ENCODE data around the gene LHFPL3. TPM values are rescaled to one million over a fixed set of nuclear protein-coding genes. Genes with fewer than 3 reads are reported as not detected.

Gene LHFPL3
- total RNA-seq, 4 donors from 2014 or later: not detected

DNA sequence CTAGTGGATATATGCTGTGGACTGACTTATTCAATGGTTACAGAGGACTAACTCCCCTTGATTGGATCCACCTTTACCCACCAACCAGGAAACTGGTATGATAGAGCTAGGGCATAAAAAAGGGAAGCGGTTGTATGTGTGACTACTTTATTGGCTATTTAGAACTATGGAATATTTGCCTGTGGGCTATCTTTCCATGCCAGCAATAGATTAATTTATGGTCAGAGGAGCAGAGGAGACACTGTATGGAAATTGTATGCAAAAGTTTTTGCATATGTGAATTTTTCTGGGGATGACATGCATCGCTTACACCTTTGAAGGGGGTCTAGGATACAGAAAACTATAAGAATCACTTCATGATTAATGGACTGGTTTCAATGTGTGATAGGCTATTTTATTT is 105.7 kb downstream of the LHFPL3 start:
- H3K27ac ChIP-seq: no peak overlapping the region
- H3K4me3 ChIP-seq: no peak overlapping the region
- H3K9me3 ChIP-seq: no peaks in the 10 kb centered on the region
- H3K4me1 ChIP-seq: no peaks in the 10 kb centered on the region
- intact Hi-C loops (cut with DNase I): no loop called here
- TF ChIP-seq, protein P1, sequence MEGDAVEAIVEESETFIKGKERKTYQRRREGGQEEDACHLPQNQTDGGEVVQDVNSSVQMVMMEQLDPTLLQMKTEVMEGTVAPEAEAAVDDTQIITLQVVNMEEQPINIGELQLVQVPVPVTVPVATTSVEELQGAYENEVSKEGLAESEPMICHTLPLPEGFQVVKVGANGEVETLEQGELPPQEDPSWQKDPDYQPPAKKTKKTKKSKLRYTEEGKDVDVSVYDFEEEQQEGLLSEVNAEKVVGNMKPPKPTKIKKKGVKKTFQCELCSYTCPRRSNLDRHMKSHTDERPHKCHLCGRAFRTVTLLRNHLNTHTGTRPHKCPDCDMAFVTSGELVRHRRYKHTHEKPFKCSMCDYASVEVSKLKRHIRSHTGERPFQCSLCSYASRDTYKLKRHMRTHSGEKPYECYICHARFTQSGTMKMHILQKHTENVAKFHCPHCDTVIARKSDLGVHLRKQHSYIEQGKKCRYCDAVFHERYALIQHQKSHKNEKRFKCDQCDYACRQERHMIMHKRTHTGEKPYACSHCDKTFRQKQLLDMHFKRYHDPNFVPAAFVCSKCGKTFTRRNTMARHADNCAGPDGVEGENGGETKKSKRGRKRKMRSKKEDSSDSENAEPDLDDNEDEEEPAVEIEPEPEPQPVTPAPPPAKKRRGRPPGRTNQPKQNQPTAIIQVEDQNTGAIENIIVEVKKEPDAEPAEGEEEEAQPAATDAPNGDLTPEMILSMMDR (IDR thresholded peaks at IDR 0.05): no peak
- TF ChIP-seq POLR2A (IDR thresholded peaks at IDR 0.05): no peak
- WGBS, 2 donors: 94 to 95% methylated on average over 2 of the region's 2 CpGs
- DNase-seq: no peak
- no peaks in the 10 kb centered on the region for H3K27me3 ChIP-seq
- H3K36me3 ChIP-seq: no peaks in the 10 kb centered on the region

DNA sequence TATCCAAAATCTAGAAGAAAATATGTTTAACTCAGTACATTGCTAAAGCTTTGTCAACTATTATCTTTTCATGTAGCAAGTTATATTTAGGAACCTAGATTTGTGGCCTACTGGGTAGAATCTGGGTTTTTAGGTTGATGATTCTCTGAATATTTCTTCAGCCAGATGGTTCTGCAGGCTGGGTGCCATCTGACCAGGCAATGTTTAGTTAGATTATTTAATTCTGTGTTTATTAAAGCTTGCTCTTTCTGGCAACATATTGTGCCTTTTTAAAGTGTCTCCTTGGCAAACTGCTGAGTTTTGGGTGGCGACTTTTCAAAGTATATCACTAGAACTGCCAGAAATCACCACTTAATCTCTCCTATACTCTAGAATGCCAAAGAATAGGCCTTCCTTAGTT is 114.1 kb downstream of the LHFPL3 start:
- no peak for TF ChIP-seq POLR2A (IDR thresholded peaks at IDR 0.05)
- TF ChIP-seq, protein P1 (IDR thresholded peaks at IDR 0.05): no peak
- Histone ChIP-seq H3K27ac (no peak overlapping the region), H3K9me3 (no peaks in the 10 kb centered on the region), H3K27me3 (no peaks in the 10 kb centered on the region), H3K36me3 (no peaks in the 10 kb centered on the region), H3K4me1 (no peaks in the 10 kb centered on the region), H3K4me3 (no peak overlapping the region)
- intact Hi-C loops (cut with DNase I): no loop called here
- 21 to 28% methylated on average over 1 of the region's 1 CpG for WGBS, 2 donors
- DNase-seq: no peak

DNA sequence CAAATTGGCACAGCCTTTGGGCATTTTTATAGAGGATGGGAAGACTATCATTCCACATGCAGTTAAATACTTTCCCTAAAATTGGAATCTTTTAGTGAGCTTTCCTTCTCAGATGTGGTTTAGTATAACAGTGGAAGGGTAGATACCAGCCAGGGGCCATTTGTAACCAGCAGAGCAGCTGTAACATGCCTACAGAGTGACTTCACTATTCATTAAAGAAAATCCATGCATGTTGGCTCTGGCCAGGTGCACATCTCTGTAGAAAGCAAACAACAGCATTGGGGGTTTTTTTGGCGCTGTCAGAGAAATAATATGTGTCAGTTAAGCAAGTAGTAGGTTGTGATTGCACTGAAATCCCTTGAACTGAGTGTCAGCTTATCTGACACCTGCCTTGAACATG is 115.6 kb downstream of the LHFPL3 start:
- Histone ChIP-seq H3K27ac (no peak overlapping the region), H3K9me3 (no peaks in the 10 kb centered on the region), H3K36me3 (no peaks in the 10 kb centered on the region), H3K4me1 (no peaks in the 10 kb centered on the region), H3K4me3 (no peak overlapping the region), H3K27me3 (no peaks in the 10 kb centered on the region)
- TF ChIP-seq POLR2A (IDR thresholded peaks at IDR 0.05): no peak
- TF ChIP-seq, protein P1 (IDR thresholded peaks at IDR 0.05): no peak
- intact Hi-C loops (cut with DNase I): no loop called here
- WGBS, 2 donors: 17 to 30% methylated on average over 1 of the region's 1 CpG
- no peak for DNase-seq

DNA sequence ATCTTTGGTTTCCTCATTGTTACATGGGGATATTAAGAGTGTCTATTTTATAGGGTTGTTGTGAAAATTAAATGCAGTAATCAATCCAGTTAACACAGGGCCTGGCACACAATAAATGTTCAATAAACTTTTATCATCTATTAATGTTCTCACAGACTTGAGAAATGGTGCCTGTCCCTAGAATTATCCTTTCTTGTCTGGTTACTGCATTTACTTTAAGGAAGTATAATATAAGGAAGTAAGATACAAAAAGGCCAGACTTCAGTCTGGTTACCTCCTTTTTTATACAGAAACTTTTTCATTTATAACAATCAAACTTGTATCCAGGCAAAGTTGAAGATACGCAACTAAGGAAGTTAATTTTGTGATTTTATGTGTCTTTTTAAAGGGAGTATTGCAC is 117.0 kb downstream of the LHFPL3 start:
- H3K36me3 ChIP-seq: no peaks in the 10 kb centered on the region
- WGBS, 2 donors: 89% methylated on average over 1 of the region's 1 CpG
- H3K4me3 ChIP-seq: no peak overlapping the region
- no peak for DNase-seq
- no peak for TF ChIP-seq POLR2A (IDR thresholded peaks at IDR 0.05)
- no peak overlapping the region for H3K27ac ChIP-seq
- no peaks in the 10 kb centered on the region for H3K27me3 ChIP-seq
- intact Hi-C loops (cut with DNase I): no loop called here
- no peaks in the 10 kb centered on the region for H3K9me3 ChIP-seq
- no peaks in the 10 kb centered on the region for H3K4me1 ChIP-seq

DNA sequence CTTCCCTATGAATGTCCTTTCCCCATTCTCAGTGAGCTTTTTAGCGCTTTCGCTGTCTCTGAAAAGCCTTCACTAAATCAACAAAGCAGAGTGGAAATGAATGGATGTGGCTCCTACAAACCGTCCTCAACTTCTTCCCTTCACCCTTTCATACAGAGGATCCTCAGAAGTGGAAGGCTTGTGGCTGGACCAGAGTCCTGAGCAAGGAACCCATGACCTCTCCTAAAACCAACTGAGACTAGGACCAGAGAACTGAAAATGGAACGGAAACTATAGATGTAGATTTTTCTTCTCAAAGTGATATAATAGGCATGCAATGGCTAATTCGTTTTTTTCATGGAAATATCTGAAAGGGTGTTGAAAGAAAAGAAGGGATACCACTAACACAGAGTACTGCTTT is 122.5 kb downstream of the LHFPL3 start:
- TF ChIP-seq POLR2A (IDR thresholded peaks at IDR 0.05): no peak
- TF ChIP-seq, protein P1 (IDR thresholded peaks at IDR 0.05): no peak
- WGBS, 2 donors: 57 to 61% methylated on average over 5 of the region's 5 CpGs
- H3K27me3 ChIP-seq: no peaks in the 10 kb centered on the region
- no peaks in the 10 kb centered on the region for H3K4me1 ChIP-seq
- no peaks in the 10 kb centered on the region for H3K36me3 ChIP-seq
- DNase-seq: no peak
- H3K27ac ChIP-seq: no peak overlapping the region
- no peak overlapping the region for H3K4me3 ChIP-seq
- no peaks in the 10 kb centered on the region for H3K9me3 ChIP-seq
- intact Hi-C loops (cut with DNase I): no loop called here

DNA sequence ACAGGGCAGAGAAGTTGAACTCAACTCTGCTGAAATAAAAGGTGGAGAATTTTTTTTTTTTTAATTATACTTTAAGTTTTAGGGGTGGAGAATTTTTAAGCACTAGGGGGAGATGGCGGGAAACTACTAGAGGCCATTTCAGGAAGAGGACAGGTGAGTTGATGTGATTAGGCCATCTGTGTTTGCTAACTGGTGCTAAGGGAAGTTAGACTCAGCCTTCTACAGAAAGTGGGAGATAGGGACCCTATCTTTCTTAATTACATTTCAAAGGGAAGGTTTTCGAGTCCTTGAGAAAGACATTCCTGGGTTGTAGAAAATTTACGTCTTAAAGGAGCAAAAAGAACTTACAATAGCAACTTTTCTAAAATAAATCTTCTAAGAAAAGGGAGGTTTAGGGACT is 124.8 kb downstream of the LHFPL3 start:
- Histone ChIP-seq H3K27ac (no peak overlapping the region), H3K9me3 (no peaks in the 10 kb centered on the region), H3K4me1 (no peaks in the 10 kb centered on the region), H3K27me3 (no peaks in the 10 kb centered on the region), H3K36me3 (no peaks in the 10 kb centered on the region), H3K4me3 (no peak overlapping the region)
- intact Hi-C loops (cut with DNase I): no loop called here
- DNase-seq: no peak
- TF ChIP-seq, protein P1 (IDR thresholded peaks at IDR 0.05): no peak
- TF ChIP-seq POLR2A (IDR thresholded peaks at IDR 0.05): no peak
- 55 to 68% methylated on average over 3 of the region's 3 CpGs for WGBS, 2 donors

All from esophagus squamous epithelium (tissue), 5 donors.